Stimulated activated CD8-positive, alpha-beta memory T cell treated with anti-CD3 and anti-CD28 coated beads, Interleukin-4, amount 100 ng/mL, for 48 hours (primary cell): ENCODE measurements around the gene TRIO.

Experiments
- DNase-seq: peaks from one replicate; pipeline ENCODE4 v3.0.0-alpha.2; 2020

The TRIO gene

GRCh38 chr5:14229181-14229580 is 86.0 kb downstream of the TRIO start:
- DNase-seq, result no peak

- no peak for DNase-seq
Observed at GRCh38 chr5:14229734-14230133, 86.6 kb downstream of the TRIO start.

- no peak for DNase-seq
Observed at GRCh38 chr5:14231156-14231555, 88.0 kb downstream of the TRIO start.

- DNase-seq, result no peak
Observed at GRCh38 chr5:14231890-14232289, 88.7 kb downstream of the TRIO start.

GRCh38 chr5:14234204-14234603 is 91.1 kb downstream of the TRIO start:
- DNase-seq, result no peak

GRCh38 chr5:14235872-14236271 is 92.7 kb downstream of the TRIO start:
- no peak for DNase-seq

- DNase-seq, result no peak
Observed at GRCh38 chr5:14236757-14237156, 93.6 kb downstream of the TRIO start.

- DNase-seq, result no peak
Observed at GRCh38 chr5:14237317-14238086, 94.4 kb downstream of the TRIO start.

- no peak for DNase-seq
Observed at GRCh38 chr5:14238272-14238671, 95.1 kb downstream of the TRIO start.

- no peak for DNase-seq
Observed at GRCh38 chr5:14239404-14239803, 96.3 kb downstream of the TRIO start.

GRCh38 chr5:14239951-14240350 is 96.8 kb downstream of the TRIO start:
- no peak for DNase-seq

- no peak for DNase-seq
Observed at GRCh38 chr5:14240359-14240758, 97.2 kb downstream of the TRIO start.

GRCh38 chr5:14241141-14241540 is 98.0 kb downstream of the TRIO start:
- no peak for DNase-seq

- DNase-seq, result no peak
Observed at GRCh38 chr5:14242447-14242846, 99.3 kb downstream of the TRIO start.

- no peak for DNase-seq
Observed at GRCh38 chr5:14242871-14243383, 99.8 kb downstream of the TRIO start.

- no peak for DNase-seq
Observed at GRCh38 chr5:14243766-14244165, 100.6 kb downstream of the TRIO start.

- DNase-seq, result no peak
Observed at GRCh38 chr5:14244721-14245120, 101.6 kb downstream of the TRIO start.

- no peak for DNase-seq
Observed at GRCh38 chr5:14245132-14245925, 102.2 kb downstream of the TRIO start.

- no peak for DNase-seq
Observed at GRCh38 chr5:14246350-14247053, 103.4 kb downstream of the TRIO start.

GRCh38 chr5:14247054-14247386 is 103.9 kb downstream of the TRIO start:
- DNase-seq, result no peak

GRCh38 chr5:14249258-14250082 is 106.3 kb downstream of the TRIO start:
- no peak for DNase-seq

- no peak for DNase-seq
Observed at GRCh38 chr5:14250084-14250695, 107.0 kb downstream of the TRIO start.
